Osteoblast (primary cell): ENCODE measurements around the gene MYO3B. TPM values are rescaled to one million over a fixed set of nuclear protein-coding genes. Genes with fewer than 3 reads are reported as not detected.

Experiments used
- DNase-seq: peaks from one replicate; pipeline ENCODE4 v3.0.0; 2011; ENCODE audit warnings: low spot score, mixed read lengths; ENCODE audit not compliant: insufficient read length; ENCODE audit errors: missing footprints
- H2AFZ ChIP-seq: 2 replicates; pipeline ENCODE4 v1.6.0; 2011; ENCODE audit warnings: mild to moderate bottlenecking, low read length
- H3K27ac ChIP-seq: 2 replicates; pipeline ENCODE4 v1.5.1; 2011; ENCODE audit warnings: mild to moderate bottlenecking, low read depth, low read length, moderate library complexity
- H3K27me3 ChIP-seq: 2 replicates; pipeline ENCODE4 v1.6.0; 2012; ENCODE audit warnings: mild to moderate bottlenecking, control low read depth, inconsistent platforms, low read length, moderate library complexity; ENCODE audit not compliant: insufficient read depth
- H3K36me3 ChIP-seq: 2 replicates; pipeline ENCODE4 v1.5.1; 2011; ENCODE audit warnings: mild to moderate bottlenecking, low read length, control low read depth, moderate library complexity; ENCODE audit not compliant: insufficient read depth
- H3K4me1 ChIP-seq: 2 replicates; pipeline ENCODE4 v1.5.1; 2011; ENCODE audit warnings: mild to moderate bottlenecking, low read length, control low read depth, moderate library complexity; ENCODE audit not compliant: insufficient read depth
- H3K4me2 ChIP-seq: 2 replicates; pipeline ENCODE4 v1.6.0; 2011; ENCODE audit warnings: mild to moderate bottlenecking, low read length; ENCODE audit not compliant: insufficient read depth
- H3K4me3 ChIP-seq: fragments of 200-600 bp; sonication (generic); 3 replicates; pipeline ENCODE4 v1.5.1; 2012; ENCODE audit warnings: mild to moderate bottlenecking, low read length, inconsistent platforms; ENCODE audit not compliant: insufficient read depth
- H3K79me2 ChIP-seq: 2 replicates; pipeline ENCODE4 v1.6.0; 2012; ENCODE audit warnings: mild to moderate bottlenecking, low read length, control low read depth, inconsistent platforms; ENCODE audit not compliant: insufficient read depth
- H3K9me3 ChIP-seq: 2 replicates; pipeline ENCODE4 v1.5.1; 2011; ENCODE audit warnings: low read depth, low read length, control low read depth
- H4K20me1 ChIP-seq: 2 replicates; pipeline ENCODE4 v1.6.0; 2012; ENCODE audit warnings: mild to moderate bottlenecking, low read length, control low read depth; ENCODE audit not compliant: insufficient read depth
- total RNA-seq: library from RNA; depleted of rRNA; stranded (reverse); fragments of >200 nt; gene quantifications from 2 replicates; pipeline ENCODE4 v1.2.3, GENCODE V29; 2012
- TF ChIP-seq, protein P1 (sequence below): IDR thresholded peaks from 2 replicates; pipeline ENCODE4 v1.5.1; 2011; ENCODE audit warnings: mild to moderate bottlenecking, low read depth, low read length, moderate library complexity; ENCODE audit errors: extremely low read depth

Gene MYO3B
- total RNA-seq, 1 donor, result 0.36 TPM

DNA sequence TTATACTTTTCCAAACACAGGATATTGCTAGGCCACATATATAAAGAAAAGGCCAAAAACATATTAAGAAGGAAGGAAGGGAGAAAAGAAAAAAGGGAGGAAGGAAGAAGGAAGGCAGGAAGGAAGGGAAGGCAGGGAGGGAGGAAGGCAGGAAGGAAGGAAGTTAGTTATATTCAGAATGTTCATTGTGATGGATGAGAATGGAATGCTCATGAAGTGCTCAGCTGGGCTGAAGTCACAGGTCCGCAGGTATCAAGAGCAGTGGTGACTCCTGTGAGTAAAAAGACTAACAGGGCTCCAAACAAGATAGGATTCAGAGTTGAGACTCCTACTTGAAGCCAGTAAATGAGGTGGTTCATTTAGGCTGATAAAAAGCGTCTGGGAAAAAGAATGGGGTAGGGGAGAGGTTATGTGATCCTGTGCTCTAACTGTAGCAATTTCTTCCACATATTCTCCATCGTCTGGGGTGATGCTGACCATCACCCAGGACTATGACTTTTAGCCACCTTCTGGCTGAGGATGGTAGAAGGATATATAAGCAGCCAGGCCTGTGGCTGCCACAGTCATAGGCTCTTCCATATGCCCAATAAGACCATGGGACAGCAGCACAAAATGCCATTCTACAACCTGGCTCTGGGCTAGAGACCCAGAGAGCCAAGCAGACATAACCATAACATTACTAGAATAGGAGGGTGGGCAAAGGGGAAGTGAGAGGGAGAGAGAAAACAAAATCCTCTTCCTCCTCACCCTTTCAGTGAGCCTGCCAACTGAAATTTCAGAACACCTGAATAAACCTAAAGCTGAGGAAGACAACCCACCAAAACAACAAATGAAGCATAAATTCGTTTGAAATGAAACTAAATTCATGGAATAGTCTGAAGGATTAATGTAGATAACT lies 173.2 kb downstream of the MYO3B start:
- TF ChIP-seq, protein P1, sequence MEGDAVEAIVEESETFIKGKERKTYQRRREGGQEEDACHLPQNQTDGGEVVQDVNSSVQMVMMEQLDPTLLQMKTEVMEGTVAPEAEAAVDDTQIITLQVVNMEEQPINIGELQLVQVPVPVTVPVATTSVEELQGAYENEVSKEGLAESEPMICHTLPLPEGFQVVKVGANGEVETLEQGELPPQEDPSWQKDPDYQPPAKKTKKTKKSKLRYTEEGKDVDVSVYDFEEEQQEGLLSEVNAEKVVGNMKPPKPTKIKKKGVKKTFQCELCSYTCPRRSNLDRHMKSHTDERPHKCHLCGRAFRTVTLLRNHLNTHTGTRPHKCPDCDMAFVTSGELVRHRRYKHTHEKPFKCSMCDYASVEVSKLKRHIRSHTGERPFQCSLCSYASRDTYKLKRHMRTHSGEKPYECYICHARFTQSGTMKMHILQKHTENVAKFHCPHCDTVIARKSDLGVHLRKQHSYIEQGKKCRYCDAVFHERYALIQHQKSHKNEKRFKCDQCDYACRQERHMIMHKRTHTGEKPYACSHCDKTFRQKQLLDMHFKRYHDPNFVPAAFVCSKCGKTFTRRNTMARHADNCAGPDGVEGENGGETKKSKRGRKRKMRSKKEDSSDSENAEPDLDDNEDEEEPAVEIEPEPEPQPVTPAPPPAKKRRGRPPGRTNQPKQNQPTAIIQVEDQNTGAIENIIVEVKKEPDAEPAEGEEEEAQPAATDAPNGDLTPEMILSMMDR, result no peak
- no peak overlapping the region for H3K27ac ChIP-seq
- no peak overlapping the region for H3K4me3 ChIP-seq
- no peaks in the 10 kb centered on the region for H3K4me1 ChIP-seq
- no peaks in the 10 kb centered on the region for H3K79me2 ChIP-seq
- no peaks in the 10 kb centered on the region for H3K9me3 ChIP-seq
- no peak overlapping the region for H2AFZ ChIP-seq
- no peaks in the 10 kb centered on the region for H4K20me1 ChIP-seq
- no peaks in the 10 kb centered on the region for H3K36me3 ChIP-seq
- H3K4me2 ChIP-seq, result no peak overlapping the region
- H3K27me3 ChIP-seq, result no peaks in the 10 kb centered on the region
- no peak for DNase-seq

DNA sequence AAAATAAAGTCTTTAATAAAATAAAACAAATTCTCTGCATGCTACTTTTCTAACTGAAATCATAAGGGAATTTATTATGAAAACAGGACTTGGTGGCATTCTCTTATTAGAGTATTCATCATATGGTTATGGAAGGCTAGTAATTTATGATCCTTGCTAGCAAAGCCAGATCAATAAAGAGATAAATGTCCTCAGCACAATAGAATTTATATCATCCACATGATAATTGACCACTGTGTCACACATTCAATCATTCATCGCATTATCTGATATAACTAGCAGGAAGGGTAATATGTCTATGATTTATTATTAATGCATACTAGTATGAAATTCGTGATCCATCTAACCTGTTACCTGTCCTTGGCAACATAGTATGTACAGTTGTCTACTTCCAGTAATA lies 175.8 kb downstream of the MYO3B start:
- Histone ChIP-seq H3K36me3 (no peaks in the 10 kb centered on the region), H3K4me2 (no peak overlapping the region), H3K4me1 (no peaks in the 10 kb centered on the region), H3K27ac (no peak overlapping the region), H3K4me3 (no peak overlapping the region), H3K79me2 (no peaks in the 10 kb centered on the region), H4K20me1 (no peaks in the 10 kb centered on the region), H3K27me3 (no peaks in the 10 kb centered on the region), H2AFZ (no peak overlapping the region), H3K9me3 (no peaks in the 10 kb centered on the region)
- TF ChIP-seq, protein P1, result no peak
- DNase-seq, result no peak

DNA sequence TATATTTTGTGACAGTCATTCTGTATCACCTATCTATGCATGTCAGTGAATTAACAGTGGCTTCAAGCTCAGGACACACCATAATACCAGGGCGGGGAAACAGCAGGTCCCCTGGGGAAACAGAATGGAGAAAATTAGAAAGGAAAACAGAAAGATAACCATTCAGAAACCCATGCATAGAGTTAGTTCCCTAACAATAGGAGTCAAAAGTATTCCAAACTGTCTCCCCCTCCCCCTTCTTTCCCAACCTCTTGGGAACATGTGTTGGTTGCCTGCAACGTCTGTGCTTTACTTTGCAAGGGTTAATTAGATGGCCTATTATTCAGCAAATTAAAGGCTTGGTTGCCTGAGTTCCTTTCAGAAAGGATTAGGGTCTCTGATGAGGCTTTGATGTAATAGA lies 176.4 kb downstream of the MYO3B start:
- Histone ChIP-seq H3K4me1 (no peaks in the 10 kb centered on the region), H3K27ac (no peak overlapping the region), H3K9me3 (no peaks in the 10 kb centered on the region), H4K20me1 (no peaks in the 10 kb centered on the region), H3K4me2 (no peak overlapping the region), H2AFZ (no peak overlapping the region), H3K27me3 (no peaks in the 10 kb centered on the region), H3K4me3 (no peak overlapping the region), H3K79me2 (no peaks in the 10 kb centered on the region), H3K36me3 (no peaks in the 10 kb centered on the region)
- TF ChIP-seq, protein P1, result no peak
- peak; percentile 6 for DNase-seq

DNA sequence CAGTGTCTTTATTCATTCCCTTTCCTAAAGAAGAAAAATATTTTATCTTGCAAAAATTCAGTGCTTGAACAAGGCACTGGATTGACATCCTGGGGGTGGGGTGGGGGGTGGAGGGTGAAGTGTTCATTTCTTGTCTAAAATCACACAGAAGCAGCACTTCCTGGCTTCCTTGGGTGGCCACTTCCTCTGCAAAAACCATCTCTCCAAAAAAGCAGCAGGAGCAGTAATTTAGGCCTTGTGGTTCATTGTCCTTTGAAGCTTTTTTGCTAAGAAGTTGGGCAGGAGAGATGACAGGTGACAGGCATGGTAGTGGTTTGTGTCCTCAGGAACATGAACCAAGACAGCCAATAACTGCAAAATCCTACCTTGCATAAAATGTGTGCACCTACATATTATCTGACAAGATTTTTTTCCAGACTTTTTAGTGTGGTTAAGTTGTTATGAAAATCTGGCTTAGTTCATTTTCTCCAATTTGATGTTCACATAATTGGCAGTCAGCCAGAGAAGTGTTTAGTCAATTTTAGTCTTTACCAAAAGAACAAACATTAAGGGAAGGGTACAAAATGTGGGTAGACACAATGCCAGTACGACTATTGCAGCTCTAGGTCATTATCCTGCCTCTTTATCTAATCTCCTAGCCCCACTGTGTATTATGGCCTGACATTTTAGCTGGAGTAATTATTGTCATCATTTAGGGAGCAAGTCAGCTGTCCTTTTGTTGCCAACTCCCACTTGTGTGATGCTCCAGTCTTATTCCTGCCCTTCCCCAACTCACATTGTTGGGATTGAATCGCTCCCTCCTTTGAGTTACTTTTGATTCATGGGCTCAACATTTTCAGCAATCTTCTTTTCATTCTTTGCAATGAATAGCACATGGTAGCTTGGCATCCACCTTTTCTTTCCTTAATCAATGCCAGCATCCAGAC lies 177.2 kb downstream of the MYO3B start:
- Histone ChIP-seq H3K27ac (no peak overlapping the region), H3K4me1 (no peaks in the 10 kb centered on the region), H3K36me3 (no peaks in the 10 kb centered on the region), H3K79me2 (no peaks in the 10 kb centered on the region), H4K20me1 (no peaks in the 10 kb centered on the region), H3K9me3 (no peaks in the 10 kb centered on the region), H3K4me2 (no peak overlapping the region), H3K4me3 (no peak overlapping the region), H2AFZ (no peak overlapping the region), H3K27me3 (no peaks in the 10 kb centered on the region)
- no peak for DNase-seq
- TF ChIP-seq, protein P1, result no peak
